HG03521 (cell line): ENCODE results near the gene KCNMA1.

Source experiments
- ATAC-seq: cut with Tn5 transposase; IDR thresholded peaks from one replicate; pipeline ENCODE4 v1.9.1; 2021; ENCODE audit warnings: mild to moderate bottlenecking, moderate library complexity; ENCODE audit not compliant: unreplicated experiment

The KCNMA1 gene

GRCh38 chr10:77461636-77462296, 175.8 kb downstream of the KCNMA1 start:
- no peak for ATAC-seq

DNA sequence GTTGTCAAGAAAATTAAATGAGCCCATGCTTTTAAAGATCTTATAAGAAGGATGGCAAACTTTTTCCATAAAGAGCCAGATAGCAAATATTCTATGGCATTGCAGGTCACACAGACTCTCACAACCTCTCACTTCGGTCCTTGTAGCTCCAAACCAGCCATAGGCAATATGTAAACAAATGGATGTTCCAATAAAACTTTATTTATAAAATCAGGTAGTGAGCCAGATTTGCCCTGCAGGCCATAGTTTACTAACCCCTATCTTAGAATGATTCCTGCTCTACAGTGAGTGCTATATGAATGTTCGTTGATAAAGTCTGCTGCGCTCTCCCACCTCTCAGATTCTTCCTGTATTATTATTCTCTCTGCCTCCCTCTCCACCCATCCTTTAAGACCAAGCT, 177.7 kb downstream of the KCNMA1 start:
- ATAC-seq, result no peak

- no peak for ATAC-seq
Measured at GRCh38 chr10:77458986-77459590, 178.5 kb downstream of the KCNMA1 start.

DNA sequence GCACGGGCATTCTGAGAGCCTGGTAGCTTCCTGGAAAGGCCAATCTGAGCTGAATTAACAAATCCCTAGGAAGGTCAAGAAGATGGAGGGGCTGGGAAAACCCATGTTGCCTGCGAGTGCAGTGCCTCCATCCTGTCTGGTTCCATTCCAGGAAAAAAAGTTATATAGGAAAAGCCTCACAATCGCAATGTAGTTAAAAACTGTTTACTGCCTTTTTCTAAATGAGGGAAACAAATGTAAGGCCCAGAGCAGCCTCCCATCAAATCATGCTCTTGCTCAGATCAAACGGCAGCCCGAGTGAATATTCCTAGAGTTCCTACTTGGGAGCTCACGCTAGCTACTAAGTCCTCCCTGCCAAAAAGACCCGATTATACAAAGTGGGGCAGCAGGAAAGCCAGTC, 179.9 kb downstream of the KCNMA1 start:
- ATAC-seq, result no peak

DNA sequence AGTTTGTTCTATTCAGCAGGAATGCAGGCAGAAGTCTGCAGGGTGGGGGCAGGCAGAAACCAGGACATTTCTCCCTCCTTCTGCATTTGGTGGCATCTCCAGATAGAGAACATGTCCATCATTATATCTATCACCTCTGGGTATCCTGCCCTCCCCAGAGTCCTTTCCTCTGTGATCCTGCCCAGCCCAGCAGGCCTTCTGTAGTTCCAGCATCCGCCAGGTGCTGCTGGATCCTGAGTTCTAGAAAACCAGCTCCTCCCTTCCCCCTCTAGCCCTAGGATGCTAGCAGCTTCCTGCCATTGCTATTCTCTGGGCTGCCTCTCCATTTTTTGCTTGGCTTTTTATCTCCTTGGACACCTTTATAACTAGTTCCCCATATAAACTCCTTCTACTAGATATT, 180.3 kb downstream of the KCNMA1 start:
- no peak for ATAC-seq

DNA sequence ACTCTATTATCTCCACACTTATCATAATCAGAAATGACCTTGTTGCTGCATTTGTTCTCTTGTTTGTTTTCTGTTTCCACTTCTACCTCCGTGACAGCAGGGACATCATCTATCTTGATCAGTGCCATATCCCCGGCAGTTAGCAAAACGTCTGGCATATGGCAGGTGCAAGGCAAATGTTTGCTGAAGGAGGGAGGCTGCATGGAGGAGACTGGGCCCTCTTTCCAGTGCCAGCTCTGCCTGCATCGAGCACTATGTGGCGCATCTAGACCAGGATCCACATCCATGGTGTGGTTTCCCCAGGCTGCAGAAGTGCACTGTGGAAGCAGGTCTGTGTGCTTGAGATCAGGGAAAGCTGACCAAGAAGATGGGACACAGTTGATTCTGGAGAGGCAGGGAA, 181.2 kb downstream of the KCNMA1 start:
- ATAC-seq, result no peak

- no peak for ATAC-seq
Measured at GRCh38 chr10:77455561-77455960, 182.0 kb downstream of the KCNMA1 start.

GRCh38 chr10:77452952-77453564, 184.6 kb downstream of the KCNMA1 start:
- ATAC-seq, result no peak

DNA sequence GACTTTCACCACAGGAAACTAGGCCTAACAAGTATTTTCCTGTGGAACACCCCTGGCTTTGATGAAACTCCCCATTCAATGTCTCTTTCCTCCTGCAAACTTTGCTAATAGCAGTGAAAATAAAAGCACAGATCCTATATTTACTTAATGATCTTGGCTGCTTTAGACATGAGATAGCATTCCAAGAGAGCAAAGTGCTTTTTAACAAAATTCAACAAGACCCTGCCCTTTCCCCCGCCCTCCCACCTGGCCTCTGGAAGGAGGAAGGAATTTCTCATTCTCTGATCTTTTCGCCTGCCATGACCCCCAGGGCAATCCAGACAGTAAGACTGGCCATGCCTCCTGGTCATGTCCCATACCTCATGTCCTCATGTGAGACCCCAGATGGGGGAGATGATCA, 185.7 kb downstream of the KCNMA1 start:
- no peak for ATAC-seq

DNA sequence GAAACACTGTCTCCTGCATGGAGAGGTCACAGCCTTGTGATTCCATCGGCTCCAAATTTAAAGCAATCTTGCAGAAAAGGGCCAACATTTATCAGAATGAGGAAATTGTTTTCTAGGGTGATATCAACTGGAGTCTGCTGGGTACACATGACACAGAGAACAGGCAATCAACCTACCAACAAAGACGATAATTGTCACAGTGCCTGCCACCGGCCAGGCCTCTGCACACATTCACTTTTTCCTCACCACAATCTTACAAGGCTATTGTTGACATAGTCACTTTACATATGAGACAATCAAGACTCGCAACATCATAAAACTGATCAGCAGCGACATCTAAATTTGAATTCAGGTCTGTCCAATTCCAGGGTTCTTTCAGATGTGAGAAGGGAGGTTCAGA, 189.4 kb downstream of the KCNMA1 start:
- no peak for ATAC-seq

DNA sequence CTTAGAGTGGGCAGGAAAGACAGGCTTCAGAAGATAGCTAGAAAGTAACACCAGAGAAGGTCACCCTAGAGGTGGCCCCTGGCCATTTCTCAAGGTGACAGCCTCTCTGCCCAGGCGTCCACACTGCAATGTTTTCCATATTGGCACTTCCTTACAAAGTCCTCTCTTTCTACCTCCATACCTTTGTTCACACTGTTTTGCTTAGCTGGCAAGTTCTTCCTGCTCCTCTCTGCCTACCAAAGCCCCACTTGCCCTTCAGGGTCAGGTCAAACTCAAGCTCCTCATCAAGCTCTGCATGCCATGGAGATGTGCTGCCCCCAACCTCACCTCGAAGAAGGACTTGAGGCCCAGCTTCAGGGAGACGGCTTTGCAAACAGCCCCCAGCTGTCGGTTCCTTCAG, 190.9 kb downstream of the KCNMA1 start:
- no peak for ATAC-seq

DNA sequence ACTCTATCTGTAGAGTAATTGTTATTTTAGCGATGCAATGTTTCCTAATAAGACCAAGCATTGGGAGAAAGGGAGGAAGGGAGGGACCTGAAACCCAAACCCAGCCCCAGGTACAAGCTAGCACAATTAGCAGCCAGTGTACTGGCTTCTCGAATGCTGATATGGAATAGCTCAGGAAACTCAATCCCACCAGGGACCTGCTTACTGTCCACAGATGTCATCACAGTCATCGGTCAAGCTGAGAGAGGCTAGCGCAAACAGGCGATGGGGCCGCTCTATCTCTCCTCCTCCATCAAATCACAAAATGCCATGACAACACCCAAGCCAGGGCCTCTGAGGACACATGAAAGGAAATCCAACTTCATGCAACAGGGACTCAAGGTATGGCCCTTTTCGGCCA, 192.1 kb downstream of the KCNMA1 start:
- no peak for ATAC-seq

DNA sequence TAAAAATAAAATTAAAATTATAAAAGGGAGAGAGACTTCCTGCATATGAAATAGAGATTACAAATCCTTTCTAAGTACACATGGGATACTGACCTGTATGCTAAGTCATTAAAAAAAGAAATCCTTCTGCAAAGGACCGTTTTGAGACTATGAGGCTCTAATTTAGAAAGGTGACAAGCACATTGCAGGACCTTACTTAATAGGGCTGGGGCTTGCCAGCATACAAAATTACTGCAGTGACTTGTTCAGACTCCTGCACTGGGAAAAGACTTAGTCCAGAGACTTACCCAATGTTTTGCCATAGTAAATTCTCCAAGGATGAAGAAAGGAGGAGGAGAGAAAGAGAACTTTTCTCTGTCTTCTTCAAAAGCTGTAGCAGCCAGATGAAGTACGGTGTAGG, 193.6 kb downstream of the KCNMA1 start:
- no peak for ATAC-seq

DNA sequence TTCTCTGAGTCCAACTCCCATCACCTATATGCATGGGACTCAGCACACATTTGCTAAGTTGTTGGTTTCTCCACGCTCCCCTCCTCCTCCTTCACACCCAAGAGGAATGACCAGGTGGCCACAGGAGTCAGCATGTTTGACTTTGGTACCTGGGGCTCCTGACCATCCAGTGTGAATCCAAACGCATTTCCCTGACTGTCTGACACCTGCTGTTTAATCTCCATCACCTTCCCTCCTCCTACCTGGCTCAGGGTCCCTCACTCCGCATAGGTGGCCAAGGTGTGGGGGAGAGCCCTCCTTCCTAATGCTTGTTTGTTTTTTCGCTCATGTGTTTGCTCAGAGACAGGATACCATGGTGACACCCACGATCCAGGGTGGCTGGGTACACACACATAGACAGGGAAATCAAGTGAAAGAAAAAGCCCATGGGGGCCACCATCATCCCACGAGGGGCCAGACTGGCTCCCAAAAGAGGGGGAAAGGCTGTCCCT, 194.9 kb downstream of the KCNMA1 start:
- no peak for ATAC-seq

DNA sequence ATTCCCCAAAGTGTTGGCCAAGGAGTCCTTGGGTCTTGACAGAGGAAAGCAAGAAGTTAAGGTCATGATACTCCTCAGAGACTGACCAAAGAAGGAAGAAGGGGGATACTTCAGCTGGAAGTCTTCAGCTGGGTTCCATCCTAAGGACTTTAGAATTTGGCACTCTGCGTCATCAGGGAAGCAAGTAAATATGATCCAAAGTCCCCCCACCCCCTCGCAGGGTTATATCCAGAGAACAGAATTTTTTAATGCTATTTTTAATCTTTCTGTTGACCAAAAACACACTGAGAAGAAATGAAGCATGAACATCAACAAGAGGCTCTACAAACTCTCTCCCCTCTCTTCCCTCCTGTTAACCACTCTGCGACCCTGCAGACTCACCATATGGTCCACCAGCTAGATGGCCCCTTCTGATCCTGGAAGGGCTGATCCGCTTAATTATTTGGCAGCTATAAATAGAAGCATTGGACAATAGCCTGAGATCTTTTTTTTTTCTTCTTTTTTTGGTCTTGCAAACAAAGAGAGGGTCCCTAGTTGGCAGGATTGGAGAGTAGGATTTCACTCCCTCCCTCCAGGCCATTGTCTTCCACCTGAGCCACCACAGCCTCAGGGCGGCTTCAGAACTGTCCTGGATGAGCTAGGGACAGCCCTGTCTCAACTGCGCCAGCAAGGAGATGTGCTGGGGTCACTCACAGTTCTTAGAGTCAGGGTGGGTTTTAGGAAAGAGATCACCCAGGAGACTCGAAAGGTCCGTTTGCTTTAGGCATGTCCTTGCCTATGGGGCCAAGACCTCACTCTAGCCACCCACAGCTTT, 196.0 kb downstream of the KCNMA1 start:
- no peak for ATAC-seq

- ATAC-seq, result no peak
Measured at GRCh38 chr10:77436257-77436975, 201.2 kb downstream of the KCNMA1 start.

- ATAC-seq, result no peak
Measured at GRCh38 chr10:77433546-77433945, 204.1 kb downstream of the KCNMA1 start.

DNA sequence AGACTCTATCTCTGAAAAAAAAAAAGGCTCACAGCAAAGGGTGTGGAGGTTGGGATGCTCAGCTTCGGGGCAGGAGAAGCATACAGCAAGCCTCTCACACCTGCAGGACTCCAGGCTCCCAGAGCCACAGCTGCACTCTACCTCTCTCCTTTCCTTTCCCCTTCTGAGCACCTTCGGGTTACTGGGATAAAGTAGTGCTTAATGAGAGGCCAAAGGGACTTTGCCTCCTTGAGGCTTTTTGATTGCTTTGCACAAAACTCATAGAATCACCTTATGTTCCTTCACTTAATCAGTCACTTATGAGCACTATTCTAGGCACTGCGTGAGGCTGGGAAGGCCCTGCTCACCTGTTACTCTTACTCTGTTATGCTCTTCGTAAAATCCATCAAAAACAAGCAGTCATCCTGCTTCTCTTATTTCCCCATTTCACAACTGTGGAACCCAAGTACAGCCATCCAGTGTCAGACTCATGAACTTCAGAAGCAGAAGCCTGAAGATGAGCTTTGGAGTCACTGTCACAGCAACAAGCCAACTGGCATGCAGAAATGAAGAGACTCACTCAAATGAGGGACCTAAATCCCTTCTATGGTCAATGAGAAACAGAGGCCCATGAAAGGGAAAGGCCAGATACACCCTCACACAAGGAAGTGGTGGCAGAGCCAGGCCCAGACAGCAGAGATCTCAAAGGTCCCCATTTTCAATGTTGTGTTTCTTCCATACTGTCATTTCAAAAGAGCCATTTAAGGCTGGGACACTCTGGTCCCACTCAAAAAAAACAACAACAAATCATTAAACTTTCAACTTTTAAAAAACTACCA, 205.4 kb downstream of the KCNMA1 start:
- no peak for ATAC-seq

DNA sequence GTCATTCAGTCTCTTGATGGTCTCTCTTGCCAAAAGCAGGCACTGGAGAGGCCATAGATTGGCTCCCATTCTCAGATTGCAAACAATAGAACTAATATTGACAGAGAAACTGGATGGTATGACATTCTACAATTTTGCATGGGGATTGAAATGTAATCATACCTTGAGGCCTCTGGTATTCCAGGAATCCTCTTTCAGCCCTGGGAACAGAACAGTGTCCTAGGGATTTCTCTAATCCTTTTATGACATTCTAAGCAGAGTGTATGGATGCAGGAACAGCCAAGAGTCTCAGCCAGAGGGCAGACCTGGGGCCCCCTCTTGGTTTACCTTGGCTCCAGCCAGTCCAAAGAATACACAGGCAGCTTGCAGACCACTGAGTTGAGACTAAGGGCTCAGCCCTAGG, 206.4 kb downstream of the KCNMA1 start:
- ATAC-seq, result no peak

GRCh38 chr10:77430530-77430929, 207.1 kb downstream of the KCNMA1 start:
- no peak for ATAC-seq
